GM21717 (cell line): ENCODE measurements around the gene STX8.
A peak's percentile ranks its signal among the peaks of the same experiment; 100 is the strongest.
"Not testable (repeated sequence)": the region's sequence is repeated elsewhere in the genome, so short reads cannot be mapped to it uniquely, and the experiment has no call there.

Experiments used
- ATAC-seq: cut with Tn5 transposase; IDR thresholded peaks from one replicate; pipeline ENCODE4 v1.9.1; 2021; ENCODE audit warnings: mild to moderate bottlenecking, moderate library complexity; ENCODE audit not compliant: unreplicated experiment

STX8 gene

GRCh38 chr17:9406046-9406606 lies 169.5 kb downstream of the STX8 start:
- ATAC-seq, result no peak

- no peak for ATAC-seq
These were observed 172.4 kb downstream of the STX8 start for GRCh38 chr17:9403257-9403656.

GRCh38 chr17:9402590-9403199 lies 172.9 kb downstream of the STX8 start:
- no peak for ATAC-seq

GRCh38 chr17:9401434-9401833 lies 174.2 kb downstream of the STX8 start:
- no peak for ATAC-seq

DNA sequence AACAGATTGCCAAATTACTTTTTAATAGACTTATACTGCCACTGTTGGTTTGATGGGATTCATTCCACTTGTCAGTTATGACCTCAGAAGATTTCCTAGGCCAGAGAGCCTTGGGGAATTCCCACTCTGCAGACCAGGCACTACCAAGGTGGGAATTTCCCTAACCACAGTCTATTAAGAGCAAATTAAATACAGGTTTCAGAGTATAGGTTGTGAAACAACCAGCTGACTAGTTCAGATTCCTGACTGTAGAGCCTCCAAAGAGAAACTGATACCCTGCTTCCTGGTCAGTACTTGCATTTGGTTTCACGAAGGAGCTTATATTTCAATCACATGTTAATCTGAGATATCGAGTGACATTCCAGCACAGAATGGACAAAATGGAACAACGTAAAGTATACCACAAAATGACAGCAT lies 186.5 kb downstream of the STX8 start:
- peak; percentile 88 for ATAC-seq

DNA sequence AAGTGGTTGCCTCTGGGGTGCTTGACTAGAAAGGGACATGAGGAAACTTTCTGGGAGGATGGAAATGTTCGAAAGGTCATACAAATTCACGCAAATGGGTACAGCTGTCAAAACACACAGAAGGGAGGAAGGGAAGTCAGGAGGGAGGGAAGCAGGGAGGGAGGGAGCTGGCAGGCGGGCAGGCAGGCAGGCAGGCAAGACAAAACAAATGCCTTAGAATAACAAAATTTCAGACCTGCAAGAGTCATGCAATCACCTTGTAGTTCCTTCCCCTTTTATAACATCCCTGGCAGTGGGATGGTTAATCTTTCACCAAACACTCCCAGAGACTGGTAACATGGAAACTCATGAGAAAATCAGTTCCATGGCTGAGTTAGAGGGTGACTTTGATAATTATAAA lies 189.2 kb downstream of the STX8 start:
- no peak for ATAC-seq

GRCh38 chr17:9383826-9384225 lies 191.8 kb downstream of the STX8 start:
- no peak for ATAC-seq

DNA sequence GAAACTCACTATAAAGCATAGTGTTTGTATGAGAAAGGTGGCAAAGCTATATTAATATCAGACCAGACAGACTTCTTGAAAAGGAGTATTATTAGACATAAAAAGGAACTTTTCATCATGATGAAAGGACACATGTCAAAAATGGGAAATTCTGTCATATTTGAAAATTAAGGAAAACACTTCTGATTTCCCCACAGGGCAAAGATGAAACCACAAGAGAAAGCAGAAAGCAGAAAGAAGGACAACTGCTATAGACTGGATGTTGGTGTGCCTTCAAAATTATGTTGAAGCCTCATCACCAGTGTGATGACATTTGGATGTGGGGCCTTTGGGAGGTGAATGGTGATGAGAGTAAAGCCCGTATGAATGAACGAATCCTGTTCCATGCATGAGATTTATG lies 193.0 kb downstream of the STX8 start:
- ATAC-seq, result no peak

GRCh38 chr17:9381068-9381467 lies 194.6 kb downstream of the STX8 start:
- ATAC-seq, result no peak

DNA sequence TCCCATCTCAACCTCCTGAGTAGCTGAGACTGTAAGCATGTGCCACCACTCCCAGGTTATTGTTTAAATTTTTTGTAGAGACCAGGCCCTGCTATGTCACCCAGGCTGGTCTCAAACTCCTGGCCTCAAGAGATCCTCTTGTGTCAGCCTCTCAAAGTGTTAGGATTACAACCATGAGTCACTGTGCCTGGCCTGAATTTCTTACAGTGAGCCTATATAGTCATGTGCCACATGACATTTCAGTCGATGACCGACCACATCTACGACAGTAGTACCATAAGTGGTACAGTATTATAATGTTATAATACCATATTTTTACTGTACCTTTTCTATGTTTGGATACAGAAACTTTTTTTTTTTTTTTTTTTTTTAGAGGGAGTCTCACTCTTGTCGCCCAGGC lies 195.3 kb downstream of the STX8 start:
- ATAC-seq, result no peak

DNA sequence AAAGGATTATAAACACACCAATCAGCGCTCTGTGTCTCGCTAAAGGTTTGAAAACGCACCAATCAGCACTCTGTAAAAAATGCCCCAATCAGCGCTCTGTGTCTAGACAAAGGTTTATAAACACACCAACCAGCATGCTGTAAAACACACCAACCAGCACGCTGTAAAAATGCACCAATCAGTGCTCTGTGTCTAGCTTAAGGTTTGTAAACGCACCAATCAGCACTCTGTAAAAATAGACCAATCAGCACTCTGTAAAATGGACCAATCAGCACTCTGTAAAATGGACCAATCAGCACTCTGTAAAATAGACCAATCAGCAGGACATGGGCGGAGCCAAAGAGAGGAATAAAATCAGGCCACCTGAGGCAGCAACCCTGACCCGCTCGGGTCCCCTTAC lies 199.4 kb downstream of the STX8 start:
- ATAC-seq, result not testable (repeated sequence)

DNA sequence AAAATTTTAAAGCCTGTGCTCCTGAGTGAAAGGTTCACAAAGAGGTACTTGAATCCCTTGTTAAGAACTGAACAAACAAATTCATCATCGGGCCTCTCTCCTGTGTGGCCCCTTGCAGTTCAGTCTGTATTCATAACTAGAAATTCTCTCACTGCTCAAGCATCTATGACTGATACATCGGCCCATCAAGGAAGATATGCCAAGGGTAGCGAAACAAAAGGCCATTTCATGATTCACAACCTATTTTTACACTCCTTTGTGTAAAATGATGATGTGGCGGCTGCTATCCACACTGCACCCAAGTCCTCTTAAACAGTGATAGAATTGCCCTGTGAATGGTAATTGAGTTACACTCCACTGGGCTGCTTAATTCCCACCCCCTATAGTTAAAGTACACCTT lies 204.6 kb downstream of the STX8 start:
- no peak for ATAC-seq

DNA sequence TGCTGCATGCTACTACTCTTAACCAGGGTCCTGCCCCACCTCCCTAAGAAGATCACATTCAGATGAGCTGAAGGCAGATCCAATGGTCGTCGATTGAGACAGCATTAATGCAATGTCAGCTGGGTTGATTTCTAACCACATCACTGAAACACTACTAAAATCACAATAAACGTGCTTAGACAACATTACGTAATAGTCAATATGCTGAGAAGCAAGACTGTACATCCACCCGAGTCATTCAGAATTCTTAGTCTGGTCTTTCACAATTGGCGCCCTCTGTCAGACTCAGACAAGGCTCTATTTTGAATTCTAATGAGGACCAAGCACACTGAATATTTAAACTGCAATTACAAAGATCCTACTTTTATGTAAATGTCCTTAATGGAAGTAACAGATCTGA lies 205.2 kb downstream of the STX8 start:
- ATAC-seq, result no peak

GRCh38 chr17:9368631-9369030 lies 207.0 kb downstream of the STX8 start:
- no peak for ATAC-seq

DNA sequence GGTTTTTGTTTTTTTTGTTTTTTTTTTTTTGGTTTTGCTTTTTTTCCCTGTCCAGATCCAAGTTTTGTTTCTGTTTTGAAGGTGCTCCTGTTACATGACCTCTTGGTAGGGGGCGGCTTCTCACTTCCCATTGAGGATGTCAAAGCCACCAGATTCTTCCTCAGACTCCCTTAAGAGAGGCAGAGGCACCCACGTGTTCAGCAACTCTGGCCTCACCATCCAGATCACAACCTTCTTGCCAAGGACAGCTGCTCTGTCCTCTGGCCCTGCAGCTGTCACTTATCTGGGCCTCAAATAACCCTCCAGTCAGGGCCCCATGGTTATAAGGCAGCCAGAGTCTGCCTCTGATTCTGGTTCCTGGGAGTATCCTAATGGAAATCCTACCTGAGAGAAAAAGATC lies 208.5 kb downstream of the STX8 start:
- ATAC-seq, result no peak

DNA sequence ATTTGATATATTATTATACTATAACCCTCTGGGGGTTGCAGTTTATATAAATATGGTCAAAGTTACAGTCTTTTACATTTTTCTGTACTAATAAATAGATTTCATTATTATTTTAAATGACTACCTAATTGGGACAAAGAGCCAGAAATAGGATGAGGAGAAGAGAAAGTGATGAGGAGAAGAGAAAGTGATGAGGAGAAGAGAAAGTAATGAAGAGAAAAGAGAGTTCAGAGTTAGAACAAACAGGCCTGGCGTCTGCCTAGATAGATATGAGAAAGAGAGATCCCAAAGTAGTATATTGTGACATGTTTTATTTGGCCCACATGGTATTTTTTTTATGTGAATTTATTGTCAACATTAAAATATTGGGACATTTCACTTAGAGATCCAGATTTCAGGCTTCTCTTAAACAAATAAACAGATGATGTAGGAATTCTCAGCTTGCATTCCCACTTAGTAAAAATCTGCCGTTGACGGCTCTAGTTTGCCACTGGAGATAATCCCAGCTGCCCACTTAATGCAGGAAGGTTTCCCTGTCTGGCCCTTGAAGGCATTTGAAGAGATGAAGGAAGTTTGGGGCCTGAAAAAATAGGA lies 210.7 kb downstream of the STX8 start:
- ATAC-seq, result no peak

DNA sequence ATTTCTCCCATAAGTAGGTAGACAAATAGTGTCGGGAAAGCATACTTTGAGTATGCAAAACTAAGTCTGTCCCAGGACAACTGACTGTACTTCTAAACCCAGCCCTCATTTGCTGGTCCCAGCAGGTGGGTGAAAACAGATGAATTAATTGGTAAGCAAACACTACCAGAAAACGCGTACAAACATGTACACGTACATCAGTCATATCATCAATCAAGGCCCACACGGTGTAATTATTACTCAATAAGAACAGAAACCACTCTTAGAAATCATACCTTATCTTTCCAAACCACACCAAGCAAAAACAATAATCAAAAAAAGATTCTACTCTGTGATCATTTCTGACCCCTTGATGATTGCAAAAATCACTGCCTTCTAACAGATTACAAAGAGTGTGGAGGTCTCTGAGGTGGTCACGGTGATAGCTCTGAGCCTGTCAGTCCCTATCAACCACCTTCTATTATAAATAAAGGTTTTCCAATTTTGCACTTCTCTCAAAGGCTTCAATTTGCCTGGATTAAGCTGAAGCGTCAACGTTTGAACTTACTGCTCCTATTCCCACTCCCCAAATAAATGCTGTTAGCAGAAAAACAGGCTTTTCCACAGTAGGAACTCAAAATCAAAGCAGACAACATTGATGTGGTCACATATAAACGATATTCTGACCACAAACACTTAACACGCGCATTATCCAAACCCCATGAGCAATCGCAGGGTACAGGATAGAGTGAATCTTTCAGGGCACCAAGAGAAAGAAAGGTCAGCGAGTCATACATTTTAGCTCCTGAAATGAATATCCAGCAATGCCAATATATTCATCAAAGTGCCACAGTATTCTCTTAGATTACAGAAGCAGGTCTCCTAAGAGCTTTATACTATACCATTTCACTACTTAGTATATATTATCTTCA lies 211.9 kb downstream of the STX8 start:
- no peak for ATAC-seq

DNA sequence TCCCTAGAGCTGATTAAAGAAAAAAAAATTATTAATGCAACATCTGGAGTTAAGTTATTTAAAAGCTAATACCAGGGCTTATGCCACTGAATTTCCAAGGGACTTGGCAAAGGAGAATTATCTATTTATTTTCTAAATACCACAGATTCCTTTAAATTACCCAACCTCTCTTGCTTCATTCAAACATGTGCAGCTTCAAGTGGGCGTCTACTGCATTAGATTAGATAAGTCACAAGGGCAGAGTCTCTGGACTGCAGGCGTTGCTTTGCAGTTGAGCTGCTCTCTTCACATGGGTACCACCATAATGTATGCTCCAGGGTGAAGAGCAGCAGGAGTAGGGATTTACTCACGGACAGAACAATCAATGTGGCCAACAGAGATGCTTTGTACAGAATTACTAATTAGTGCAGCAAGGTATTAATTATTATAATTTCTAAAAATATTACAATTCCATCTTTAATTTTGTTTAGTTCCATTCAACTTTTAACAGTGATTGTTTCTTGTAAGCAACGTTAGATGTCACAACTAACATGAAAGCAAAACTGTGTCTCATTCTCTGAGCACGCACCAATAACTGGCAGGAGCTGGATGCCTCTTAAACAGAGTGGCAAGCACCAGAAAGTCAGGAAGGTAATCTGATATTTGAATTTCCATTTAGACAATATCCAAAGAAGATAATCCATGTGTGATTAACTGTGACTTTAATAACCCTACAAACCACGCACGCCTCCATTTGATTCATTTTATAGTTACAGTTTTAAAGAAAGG lies 214.2 kb downstream of the STX8 start:
- no peak for ATAC-seq

DNA sequence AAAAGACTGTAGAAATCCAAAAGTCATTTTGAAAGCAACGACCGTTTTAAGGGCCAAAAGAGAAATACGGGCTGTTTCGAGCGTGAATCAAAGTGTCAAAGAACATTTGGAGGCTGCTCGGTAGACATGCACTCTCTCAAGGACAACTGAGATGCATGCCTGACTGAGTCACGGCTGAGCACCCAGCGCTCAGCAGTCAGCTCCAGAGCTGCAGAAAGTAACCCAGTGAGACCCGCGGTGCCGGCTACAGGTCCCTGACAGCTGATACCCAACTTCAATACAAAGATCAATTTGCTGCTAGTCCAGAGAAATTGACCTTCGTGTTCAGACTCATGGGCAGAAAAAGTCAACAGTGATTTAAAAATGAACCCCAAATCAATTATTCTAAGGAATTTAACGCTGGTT lies 214.9 kb downstream of the STX8 start:
- no peak for ATAC-seq

DNA sequence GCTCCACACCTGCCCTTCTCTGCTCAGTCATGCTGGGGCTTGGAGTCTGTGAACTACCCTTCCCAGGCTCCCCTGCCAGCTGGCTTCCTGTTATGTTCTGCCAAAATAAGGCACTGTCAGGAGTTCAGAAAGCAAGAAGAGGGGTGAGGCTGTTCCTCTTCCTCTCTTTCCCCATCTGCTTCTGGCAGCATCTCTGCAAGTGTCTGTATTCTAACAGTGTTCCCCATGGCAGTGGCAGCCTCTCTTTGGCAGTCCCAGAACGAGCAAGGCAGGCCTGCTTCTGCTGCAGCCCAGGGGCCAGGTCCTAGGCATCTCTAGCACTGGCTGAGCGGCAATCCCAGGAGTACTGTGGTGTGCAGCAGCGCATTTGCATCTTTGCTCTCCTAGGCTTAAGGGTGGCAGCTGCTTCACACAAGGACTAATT lies 219.1 kb downstream of the STX8 start:
- no peak for ATAC-seq

DNA sequence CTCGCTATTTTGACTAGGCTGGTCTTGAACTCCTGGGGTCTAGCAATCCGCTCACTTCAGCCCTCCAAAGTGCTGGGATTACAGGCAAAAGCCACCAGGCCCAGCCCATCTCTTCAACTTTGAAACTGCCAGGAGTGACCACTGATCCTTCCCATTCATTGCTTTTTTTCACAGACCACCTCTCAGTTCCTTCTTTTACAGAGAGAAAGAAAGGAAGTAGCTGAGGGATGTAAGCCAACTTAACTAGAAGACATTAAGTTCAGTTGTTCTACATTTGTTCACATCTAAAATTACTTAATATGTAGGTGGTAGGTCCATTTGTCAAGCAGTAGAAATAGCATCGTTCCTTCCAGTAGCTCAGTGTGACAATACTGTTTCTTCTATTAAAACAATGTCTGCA lies 219.8 kb downstream of the STX8 start:
- ATAC-seq, result no peak
